ENCODE results near the gene NT5M.

The NT5M gene

DNA sequence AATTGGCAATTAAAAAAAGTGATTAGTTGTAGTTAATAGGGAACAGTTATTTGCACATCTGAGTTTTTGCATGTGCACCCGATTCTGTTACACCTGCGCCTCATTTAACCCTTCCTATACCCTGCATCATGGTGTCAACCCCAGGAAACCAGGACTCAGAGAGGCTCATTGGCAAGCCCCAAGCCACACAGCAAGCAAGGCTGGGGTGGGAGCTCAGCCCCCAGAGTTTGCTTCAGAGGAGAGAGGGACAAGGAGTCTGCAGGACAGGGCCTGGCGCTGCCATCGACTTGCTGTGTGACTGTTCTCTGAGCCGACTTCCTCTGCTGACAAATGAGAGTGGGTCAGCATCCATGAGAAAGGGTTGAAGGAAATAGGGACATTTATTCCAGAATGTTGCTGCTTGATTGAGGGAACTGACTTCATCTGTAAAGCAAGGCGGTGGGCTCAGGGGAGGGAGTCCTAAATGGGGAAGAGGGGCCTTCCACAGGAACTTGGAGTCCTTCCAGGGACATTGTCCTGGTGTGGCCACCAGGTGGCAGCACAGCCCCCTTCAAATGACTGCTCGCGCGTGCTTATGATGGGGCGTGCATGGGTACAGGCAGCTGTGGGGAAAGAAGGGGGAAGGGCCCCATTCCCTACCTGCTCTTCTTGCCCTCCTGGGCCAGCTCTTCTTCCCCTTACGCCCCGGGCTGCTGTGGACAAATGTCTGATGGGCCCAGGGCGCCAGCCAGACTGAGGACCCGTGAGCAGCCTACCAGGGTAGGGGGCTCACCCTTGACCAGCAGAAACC is 51.6 kb downstream of the NT5M start:
- peak; percentile 82 for DNase-seq (ENCODE audit: low read depth, low spot score)

DNA sequence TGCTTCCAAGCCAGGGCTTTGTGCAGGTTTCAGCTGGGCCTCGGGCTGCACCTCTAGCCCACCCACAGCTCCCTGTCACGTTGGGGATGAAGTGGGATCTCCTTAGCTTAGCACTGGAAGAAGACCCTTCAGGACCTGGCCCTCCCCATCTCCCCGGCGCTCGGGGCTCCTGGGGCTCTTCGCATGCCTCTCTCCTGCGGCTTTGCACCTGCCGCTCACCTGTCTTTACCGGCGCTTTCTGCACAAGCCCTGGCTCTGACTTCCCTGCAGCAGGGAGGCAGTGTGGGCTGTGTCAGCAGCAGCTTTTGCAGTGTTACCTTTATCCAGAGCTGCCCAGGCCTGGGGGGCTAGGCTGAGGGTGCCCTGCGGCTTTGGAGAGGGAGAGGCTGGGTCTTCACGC is 52.3 kb downstream of the NT5M start:
- DNase-seq (ENCODE audit: low read depth, low spot score): no peak

DNA sequence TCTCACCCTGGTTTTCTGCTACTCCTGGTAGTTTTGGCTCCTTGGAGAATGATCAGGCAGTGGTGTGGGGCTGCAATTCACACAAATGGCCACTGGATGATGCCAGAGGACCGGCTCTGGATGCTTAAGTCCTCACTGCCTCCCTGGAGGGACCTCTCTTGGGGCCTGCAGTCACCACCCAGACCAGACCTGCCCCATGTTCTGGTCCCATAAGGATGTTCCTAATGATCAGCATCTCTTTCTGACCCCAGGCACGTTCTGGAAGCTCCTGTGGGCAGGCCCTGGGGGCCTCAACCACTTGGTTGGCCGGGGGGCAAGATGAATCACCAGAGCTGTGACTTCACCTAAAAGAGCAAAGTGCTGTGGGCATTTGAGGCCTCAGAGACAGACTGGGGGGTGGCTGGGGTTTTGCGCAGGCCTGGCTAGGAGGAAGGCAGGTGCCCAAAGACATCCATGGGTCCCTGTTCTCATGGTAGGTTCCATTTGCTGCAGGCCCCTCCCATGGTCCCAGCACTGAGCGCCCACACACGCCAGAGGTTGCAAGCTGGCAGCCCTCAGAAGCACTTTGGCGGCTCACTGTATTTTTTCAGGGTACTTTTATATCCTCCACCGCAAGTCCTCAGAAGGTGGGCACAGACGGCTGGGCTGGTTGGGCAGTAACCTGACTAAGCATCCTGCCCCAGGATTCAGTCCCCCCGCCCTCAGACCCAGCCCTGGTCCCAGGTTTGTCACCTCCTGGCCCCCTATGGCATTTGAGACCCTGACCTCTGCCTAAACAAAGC is 53.2 kb downstream of the NT5M start:
- peak; percentile 92 for DNase-seq (ENCODE audit: low read depth, low spot score)

DNA sequence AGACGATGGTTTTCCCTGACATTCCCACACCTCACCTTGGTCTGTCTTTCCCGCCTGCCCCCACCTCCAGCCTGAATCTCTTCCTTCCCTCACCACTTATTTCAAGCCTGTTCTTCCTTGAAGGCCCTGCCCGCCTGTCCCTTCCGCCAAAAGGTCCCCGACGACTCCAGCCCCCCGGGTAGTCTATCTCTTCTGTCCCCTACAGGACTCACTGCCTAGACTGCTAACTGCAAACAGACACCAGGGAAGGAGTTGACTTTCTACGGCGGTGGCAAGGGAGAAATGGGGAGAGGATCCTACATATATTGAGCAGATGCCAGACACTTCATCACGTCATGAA is 53.7 kb downstream of the NT5M start:
- no peak for DNase-seq (ENCODE audit: low read depth, low spot score)

DNA sequence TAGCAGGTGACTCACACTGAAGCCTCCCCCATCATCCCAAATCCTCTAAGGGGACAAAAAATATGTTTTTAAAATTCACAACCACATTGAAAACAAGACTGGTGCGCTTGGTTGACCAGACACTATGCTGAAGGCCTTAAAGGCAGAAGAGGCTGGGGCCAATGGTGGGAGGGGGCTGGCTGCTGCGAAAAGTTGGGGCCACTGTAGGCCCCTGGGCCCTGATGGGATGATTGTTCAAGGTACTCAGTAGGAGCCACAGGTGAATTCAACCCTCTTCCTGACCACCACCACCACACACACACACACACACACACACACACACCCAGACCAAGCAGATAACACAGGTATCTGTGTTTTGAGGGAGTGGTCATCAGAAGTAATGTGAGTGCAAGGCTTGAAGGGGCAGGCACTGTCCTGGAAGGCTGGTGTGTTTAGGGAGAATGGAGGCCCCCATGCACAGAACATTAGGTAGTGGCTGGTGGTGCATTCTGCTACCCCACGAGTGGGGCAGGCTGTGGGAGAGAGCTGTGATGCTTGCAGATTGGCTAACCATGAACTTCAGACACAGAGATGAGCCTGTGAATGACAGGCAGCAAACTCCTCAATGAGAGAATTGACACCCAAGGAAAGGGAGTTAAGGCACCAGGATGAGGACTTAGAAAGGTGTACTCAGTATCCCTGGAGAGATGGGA is 55.0 kb downstream of the NT5M start:
- DNase-seq (ENCODE audit: low read depth, low spot score): no peak

DNA sequence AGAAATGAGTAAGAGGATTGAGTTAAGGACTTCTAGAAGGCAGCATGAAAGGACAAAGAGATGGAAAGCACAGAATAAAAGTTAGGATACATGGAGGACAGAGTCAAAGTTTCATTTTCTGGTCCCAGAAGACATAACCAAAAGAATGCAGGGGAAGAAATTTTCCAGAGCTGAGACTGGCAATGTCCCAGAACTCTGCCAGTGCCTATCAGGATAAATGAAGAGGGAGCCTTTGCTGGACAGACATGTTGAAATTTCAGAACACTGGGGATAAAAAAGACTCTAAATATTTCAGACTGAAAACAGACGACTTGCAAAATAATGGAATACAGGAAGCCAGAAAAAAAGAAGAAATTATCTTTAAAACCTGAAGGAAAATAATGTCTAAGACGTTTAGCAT is 55.7 kb downstream of the NT5M start:
- no peak for DNase-seq (ENCODE audit: low read depth, low spot score)

DNA sequence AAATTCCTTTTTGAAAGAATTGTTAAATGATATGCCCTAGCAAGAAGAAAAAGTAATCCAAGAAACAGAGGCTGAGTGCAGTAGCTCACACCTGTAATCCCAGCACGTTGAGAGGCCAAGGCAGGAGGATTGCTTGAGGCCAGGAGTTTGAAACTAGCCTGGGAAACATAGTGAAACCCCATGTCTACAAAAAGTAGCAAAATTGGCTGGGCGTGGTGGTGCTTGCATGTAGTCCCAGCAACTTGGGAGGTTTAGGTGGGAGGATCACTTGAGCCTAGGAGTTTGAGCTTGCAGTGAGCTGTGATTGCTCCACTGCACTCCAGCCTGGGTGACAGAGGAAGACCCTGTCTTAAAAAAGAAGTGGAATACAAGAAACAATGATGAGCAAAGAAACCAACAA is 56.1 kb downstream of the NT5M start:
- DNase-seq (ENCODE audit: low read depth, low spot score): no peak

DNA sequence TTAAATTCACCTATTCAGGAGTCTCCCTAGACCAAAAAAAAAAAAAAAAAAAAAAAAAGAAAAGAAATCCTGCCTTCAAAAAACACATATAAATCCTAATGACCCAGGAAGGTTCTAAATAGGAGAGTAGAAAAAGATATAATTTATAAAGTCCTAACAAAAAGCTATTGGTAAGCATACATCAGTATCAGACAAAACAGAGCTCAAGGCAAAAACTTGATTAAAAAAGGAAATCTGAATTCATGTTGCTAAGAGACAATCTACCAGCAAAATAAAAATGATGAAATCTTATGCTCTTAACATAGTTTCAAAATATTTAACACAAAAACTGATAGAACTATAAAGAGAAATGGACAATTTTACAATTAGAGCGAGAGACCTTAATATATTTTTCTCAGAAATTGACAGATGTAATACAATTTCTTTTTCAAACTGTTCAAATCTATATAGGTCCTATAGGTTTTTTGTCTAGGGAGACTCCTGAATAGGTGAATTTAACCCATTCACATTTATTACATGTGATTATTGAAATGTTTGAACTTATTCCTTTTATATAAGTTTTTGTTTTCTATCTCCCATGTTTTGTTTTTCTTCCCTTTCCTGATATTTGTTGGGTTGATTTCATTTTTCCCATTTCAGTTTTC is 57.0 kb downstream of the NT5M start:
- DNase-seq (ENCODE audit: low read depth, low spot score): no peak

DNA sequence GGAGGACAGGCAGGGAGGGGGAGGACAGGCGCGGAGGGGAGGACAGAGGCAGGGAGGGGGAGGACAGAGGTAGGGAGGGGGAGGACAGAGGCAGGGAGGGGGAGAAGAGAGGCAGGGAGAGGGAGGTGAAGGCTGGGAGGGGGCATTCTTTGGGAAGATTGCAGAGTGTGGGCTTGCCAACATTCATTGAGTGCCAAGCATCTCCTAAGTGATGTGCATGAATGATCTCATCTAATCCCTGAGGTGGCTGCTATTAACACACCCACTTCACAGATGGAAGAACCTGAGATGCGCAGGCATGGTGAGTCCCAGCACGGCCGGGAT is 58.3 kb downstream of the NT5M start:
- DNase-seq (ENCODE audit: low read depth, low spot score): no peak

DNA sequence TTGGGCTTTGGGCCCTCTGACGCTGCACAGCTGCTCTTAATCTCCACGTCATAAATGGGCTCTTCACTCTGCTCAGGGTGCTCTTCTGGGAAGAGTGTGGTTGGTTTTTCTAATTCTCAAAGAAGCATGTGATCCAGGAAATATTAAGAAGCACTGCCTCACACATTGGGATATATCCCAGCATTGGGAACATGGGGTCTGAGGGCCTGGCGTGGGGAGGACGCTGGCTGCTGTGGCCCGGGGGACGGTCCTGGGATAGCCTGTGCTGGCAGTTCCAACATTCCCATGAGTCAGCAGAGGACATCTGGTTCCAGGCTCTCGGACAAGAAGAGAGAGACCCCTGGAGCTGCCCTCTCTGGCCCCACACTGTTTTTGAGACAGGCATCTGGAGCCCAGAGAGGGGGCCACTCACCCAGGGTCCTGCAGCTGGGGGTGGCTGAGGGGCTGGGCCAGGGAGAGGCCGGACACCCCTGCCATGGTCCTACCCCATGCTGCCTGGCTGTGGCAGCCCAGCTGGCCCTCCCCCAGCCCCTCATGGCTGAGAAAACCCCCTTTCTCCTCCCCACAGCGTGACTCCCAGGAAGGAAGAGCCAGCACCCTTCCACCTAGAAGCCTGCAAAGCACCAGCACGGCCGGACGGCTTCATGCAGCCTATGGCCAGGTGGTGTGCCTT is 58.8 kb downstream of the NT5M start:
- no peak for DNase-seq (ENCODE audit: low read depth, low spot score)

DNA sequence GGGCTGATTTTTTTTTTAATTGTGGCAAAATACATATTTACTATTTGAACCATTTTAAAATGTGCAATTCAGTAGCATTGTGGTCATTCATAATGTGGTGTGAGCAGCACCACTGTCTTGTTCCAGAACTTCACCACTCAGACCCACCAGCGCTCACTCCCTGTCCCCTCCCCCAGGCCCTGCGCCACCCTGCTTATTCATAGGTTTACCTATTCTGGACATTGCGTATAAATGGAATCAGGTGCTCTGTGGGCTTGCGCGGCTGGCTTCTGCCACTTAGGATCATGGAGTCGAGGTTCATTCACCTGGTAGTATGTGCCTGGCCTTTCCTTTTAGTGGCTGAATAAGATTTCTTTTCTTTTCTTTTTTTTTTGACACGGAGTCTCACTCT is 59.4 kb downstream of the NT5M start:
- no peak for DNase-seq (ENCODE audit: low read depth, low spot score)

DNA sequence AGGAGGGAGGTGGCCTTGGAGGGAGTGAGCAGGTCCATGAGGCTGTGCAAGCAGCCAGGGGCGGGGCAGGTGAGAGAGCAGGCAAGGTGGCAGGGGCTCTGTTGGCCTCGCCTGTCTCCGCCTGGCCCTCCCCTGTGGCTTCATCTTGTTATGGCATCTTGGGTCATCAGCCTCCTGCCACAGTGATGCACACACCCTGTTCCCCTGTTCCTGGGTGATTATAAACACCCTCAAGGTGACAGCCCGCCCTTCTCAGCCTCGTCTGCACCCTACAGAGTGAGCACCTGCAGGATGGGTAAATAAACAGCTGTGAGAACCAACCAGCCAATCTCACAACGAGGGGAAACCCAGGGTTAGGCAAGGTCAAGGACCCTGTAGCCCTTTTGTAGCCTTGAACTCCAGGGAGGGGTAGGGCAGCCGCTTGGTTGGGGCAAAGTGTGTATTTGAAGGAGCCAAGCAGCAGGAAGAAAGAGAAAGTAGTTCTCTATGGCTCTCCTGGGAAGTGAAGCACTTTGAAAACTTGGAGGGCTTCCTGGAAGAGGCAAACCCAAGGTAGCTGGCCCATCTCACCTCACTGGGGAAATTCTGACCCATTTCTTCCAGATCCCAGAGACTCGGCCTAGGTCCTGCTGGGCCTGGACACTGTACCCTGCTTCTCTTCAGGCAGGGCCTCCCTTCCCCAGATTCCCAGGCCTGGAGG is 60.6 kb downstream of the NT5M start:
- DNase-seq (ENCODE audit: low read depth, low spot score): no peak

DNA sequence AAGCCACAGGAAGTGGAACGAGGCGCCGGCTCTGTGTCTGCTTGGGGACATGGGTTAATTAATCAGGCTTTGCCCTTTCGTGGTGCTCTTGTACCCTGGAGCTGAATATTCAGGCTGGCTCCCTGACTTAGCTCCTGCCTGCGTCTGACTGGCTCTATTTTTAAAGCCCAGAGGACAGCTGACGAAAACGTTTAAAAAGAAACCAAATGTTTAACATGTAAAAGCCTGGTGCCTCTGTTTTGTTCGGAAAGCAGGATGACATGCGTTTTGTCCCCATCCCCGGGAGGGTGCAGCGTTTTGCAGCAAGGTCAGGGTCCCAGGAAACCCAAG is 61.1 kb downstream of the NT5M start:
- no peak for DNase-seq (ENCODE audit: low read depth, low spot score)

DNA sequence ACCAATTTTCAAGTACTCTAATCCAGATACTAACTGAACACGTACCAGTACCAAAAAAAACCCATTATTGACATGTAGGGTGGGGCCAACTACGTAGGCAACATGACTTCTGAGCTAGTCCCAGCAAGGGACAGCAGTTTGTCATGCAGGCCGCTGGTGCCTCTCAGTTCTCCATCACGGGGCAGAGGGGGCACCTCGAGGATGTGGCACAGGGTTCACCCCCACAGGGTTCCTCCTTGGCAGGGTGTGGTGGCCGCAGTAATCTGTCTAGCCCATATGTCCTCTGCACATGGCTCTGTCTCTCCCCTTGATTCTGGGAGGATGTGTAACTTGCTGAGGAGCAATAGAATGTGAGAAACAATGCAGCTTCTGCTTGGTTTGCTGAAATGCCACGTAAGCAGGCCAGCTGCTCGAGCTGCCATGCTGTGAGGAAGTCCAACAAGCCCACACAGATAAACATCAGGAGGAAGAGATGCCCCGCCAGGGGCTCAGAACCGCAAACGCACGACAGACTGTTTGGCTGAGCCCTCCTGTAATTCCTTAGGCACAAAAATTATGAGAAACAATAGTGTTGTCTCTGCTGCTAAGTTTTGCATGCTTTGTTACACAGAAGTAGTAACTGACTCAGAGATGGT is 62.4 kb downstream of the NT5M start:
- no peak for DNase-seq (ENCODE audit: low read depth, low spot score)

DNA sequence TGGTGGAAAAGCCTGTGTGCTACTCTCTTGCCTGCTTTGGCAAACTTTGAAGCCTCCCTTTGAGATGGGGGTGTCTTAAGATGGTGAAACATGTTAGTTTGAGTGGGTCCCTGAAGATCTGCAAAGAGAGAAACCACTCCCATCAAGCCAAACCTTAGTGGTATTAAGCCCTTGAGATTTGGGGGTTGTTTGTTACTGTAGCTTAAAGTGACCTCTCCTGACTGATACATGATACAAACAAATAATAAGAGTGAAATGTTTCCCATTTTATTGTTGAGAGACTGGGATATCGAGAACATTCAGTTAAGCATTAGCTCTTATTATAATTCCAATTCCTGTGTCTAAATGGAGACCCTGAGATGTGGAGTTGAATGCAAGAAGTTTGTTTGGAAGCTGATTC is 63.1 kb downstream of the NT5M start:
- DNase-seq (ENCODE audit: low read depth, low spot score): no peak

DNA sequence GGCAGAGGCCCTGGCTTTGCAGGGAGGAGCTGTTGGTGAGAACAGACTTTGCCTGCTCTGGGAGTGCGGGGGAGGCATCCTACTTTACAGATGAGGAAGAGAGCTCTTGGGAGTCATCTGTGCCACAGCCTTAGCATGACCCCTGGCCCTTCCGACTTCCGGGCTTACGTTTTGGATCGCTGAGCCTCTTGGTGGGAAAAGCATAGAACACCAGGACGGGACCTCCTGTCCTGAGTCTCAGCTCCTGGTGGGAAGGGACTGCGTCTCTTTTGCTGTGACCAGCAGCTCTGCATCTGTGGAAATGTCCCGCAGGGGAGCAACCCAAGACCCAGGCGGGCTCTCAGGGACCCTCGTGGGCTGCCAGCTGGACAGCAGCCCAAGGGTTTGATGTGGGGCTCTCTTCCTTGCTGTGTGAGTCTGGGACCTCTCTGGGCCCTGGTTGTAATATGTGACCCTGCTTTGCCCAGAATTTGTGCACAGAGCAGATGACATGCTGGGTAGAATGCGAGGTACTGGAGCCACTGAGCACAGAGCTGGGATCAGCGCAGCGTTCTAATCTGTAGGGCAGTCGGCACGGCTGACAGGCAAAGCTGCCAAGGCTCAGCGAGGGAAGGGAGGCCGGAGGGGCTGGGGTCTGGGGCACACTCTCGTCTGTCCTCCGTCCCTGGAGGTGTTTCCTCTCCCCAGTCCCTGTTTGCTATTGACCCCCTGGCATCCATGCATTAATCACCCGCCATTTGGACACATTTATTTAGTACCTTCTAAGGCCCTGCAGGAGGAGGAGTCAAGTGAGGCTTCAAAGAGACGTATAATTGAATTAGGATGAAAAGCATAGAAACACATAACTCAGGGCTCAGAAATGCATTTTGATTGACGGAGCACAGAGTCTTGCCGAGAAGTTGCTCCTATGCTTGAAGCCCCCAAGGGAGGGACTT is 64.0 kb downstream of the NT5M start:
- DNase-seq (ENCODE audit: low read depth, low spot score): no peak

DNA sequence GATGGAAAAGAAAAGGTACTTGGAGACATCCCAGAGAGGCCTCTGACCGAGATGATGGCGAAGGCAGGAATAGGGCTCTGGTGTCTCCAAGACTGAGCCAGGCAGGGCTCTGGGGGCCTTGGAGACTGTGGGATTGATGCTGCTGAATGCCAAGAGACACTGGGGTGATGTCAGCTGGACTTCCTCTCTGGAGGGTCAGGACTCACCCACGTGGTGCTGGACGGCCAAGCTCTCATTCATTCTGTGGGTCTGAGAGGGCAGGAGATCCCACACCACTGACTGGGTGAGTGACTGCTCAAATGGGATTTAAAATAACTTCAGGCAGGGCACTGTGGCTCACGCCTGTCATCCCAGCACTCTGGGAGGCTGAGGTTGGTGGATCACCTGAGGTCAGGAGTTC is 64.8 kb downstream of the NT5M start:
- no peak for DNase-seq (ENCODE audit: low read depth, low spot score)

DNA sequence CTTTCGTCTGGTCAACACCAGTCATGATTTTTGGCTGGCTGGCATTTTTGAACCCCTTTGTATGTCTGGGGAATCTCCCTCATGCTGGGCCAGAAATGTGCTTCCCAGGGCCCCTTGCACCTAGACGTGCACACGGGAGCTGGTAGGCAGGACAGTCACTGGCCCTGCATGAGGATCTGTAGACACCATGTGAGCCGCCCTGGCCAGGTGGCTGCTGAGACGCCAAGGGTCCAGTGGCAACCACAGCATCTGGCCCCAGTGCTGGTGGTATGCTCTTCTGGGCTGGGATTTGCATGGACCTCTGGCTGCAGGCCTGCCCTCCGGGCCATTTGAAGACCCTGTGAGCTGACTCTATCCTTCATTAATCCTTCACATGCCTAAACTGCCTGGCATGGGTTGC is 67.5 kb downstream of the NT5M start:
- DNase-seq (ENCODE audit: low read depth, low spot score): no peak

DNA sequence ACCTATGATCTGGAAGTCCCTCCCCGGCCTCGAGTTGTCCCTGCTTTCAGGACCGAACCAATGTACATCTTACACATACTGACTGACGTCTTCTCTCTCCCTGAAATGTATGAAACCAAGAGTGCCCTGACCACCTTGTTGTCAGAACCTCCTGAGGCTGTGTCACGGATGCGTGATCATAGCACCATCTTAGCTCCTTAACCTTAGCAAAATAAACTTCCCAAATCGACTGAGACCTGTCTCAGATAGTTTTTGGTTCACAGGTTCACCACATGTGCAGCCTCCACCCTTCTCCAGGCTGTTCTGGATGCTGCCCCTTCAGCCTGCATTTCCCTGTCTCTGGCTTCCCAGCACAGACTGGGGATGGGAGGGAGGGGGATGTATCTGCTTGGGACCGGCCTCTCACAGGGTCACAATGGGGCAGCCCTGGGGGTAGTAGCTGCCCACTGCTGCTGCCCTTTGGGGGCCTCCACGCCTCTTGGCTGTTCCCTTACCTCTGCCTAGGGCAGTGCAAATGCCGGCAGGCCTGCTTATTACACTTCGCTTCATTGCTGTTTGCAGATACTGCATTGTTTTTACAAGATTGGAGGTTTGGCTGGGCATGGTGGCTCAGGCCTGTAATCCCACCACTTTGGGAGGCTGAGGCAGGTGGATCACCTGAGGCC is 69.8 kb downstream of the NT5M start:
- no peak for DNase-seq (ENCODE audit: low read depth, low spot score)

Measured in astrocyte of the hippocampus (primary cell).